HAP-1 (cell line): ENCODE data around the gene ZFPM1.
"Not testable (repeated sequence)": the region's sequence is repeated elsewhere in the genome, so short reads cannot be mapped to it uniquely, and the experiment has no call there.

Source experiments
- DNase-seq, 2 experiments: peaks; one replicate each; pipeline ENCODE4 v3.0.0-alpha.2; 2016 to 2020; ENCODE audit warnings: low spot score in 2 of 2
- H3K27me3 ChIP-seq: fragments of 250-450 bp; sonication (Bioruptor Pico); 2 replicates; pipeline ENCODE4 v1.5.1; 2020; ENCODE audit warnings: low read depth, mild to moderate bottlenecking, moderate library complexity
- H3K36me3 ChIP-seq: fragments of 250-450 bp; sonication (Bioruptor Pico); replicated peaks from 2 replicates; pipeline ENCODE4 v1.5.1; 2020; ENCODE audit warnings: mild to moderate bottlenecking
- H3K4me1 ChIP-seq: fragments of 250-450 bp; sonication (Bioruptor Pico); 2 replicates; pipeline ENCODE4 v1.5.1; 2020; ENCODE audit warnings: mild to moderate bottlenecking
- H3K4me3 ChIP-seq: fragments of 250-450 bp; sonication (Bioruptor Pico); 2 replicates; pipeline ENCODE4 v1.5.1; 2020; ENCODE audit warnings: mild to moderate bottlenecking, moderate library complexity
- H3K9me3 ChIP-seq: fragments of 250-450 bp; sonication (Bioruptor Pico); 2 replicates; pipeline ENCODE4 v1.5.1; 2020; ENCODE audit warnings: mild to moderate bottlenecking, moderate library complexity
- in situ Hi-C: fragments of 300-500 bp; cut with MboI; formaldehyde crosslinking; loops from 3 replicates; pipeline ENCODE4 v1.14.3; 2020; ENCODE audit warnings: low sequenced_read_pairs, inconsistent platforms, mixed read lengths

Gene ZFPM1

GRCh38 chr16:88516601-88517061 is 63.6 kb downstream of the ZFPM1 start:
- Histone ChIP-seq H3K4me1 (no peaks in the 10 kb centered on the region), H3K9me3 (no peaks in the 10 kb centered on the region), H3K36me3 (no peaks in the 10 kb centered on the region), H3K4me3 (no peak overlapping the region), H3K27me3 (no peaks in the 10 kb centered on the region)
- in situ Hi-C loops, result no loop called here
- no peak for DNase-seq

GRCh38 chr16:88517208-88517774 is 64.2 kb downstream of the ZFPM1 start:
- in situ Hi-C loops, H3K4me3 ChIP-seq, DNase-seq, H3K27me3 ChIP-seq, H3K4me1 ChIP-seq, H3K36me3 ChIP-seq, H3K9me3 ChIP-seq: not testable (repeated sequence)

GRCh38 chr16:88518411-88519111 is 65.5 kb downstream of the ZFPM1 start:
- H3K4me3 ChIP-seq, in situ Hi-C loops, DNase-seq, H3K36me3 ChIP-seq, H3K4me1 ChIP-seq, H3K27me3 ChIP-seq, H3K9me3 ChIP-seq: not testable (repeated sequence)

GRCh38 chr16:88519240-88519639 is 66.2 kb downstream of the ZFPM1 start:
- no peak overlapping the region for H3K4me3 ChIP-seq
- no peaks in the 10 kb centered on the region for H3K27me3 ChIP-seq
- no peaks in the 10 kb centered on the region for H3K9me3 ChIP-seq
- no peaks in the 10 kb centered on the region for H3K36me3 ChIP-seq
- in situ Hi-C loops, result no loop called here
- H3K4me1 ChIP-seq, result no peaks in the 10 kb centered on the region
- no peak for DNase-seq

GRCh38 chr16:88519938-88520653 is 67.0 kb downstream of the ZFPM1 start:
- DNase-seq, result no peak
- Histone ChIP-seq H3K9me3 (no peaks in the 10 kb centered on the region), H3K36me3 (no peaks in the 10 kb centered on the region), H3K4me3 (no peak overlapping the region), H3K4me1 (no peaks in the 10 kb centered on the region), H3K27me3 (no peaks in the 10 kb centered on the region)
- in situ Hi-C loops, result no loop called here

- in situ Hi-C loops, result no loop called here
- Histone ChIP-seq H3K9me3 (no peaks in the 10 kb centered on the region), H3K4me1 (no peaks in the 10 kb centered on the region), H3K27me3 (no peaks in the 10 kb centered on the region), H3K36me3 (no peaks in the 10 kb centered on the region), H3K4me3 (no peak overlapping the region)
- DNase-seq, result no peak
These were observed 68.6 kb downstream of the ZFPM1 start for GRCh38 chr16:88521674-88522073.

GRCh38 chr16:88522276-88522949 is 69.3 kb downstream of the ZFPM1 start:
- no peaks in the 10 kb centered on the region for H3K9me3 ChIP-seq
- no peaks in the 10 kb centered on the region for H3K27me3 ChIP-seq
- no peak for DNase-seq
- H3K36me3 ChIP-seq, result no peaks in the 10 kb centered on the region
- no peak overlapping the region for H3K4me3 ChIP-seq
- no peaks in the 10 kb centered on the region for H3K4me1 ChIP-seq
- in situ Hi-C loops, result no loop called here

GRCh38 chr16:88523309-88524161 is 70.5 kb downstream of the ZFPM1 start:
- no peak for DNase-seq
- H3K36me3 ChIP-seq, result no peaks in the 10 kb centered on the region
- no peaks in the 10 kb centered on the region for H3K4me1 ChIP-seq
- in situ Hi-C loops, result no loop called here
- no peaks in the 10 kb centered on the region for H3K9me3 ChIP-seq
- H3K4me3 ChIP-seq, result no peak overlapping the region
- no peaks in the 10 kb centered on the region for H3K27me3 ChIP-seq

- DNase-seq, result no peak
- Histone ChIP-seq H3K36me3 (no peaks in the 10 kb centered on the region), H3K9me3 (no peaks in the 10 kb centered on the region), H3K4me1 (no peaks in the 10 kb centered on the region), H3K27me3 (no peaks in the 10 kb centered on the region), H3K4me3 (no peak overlapping the region)
- in situ Hi-C loops, result no loop called here
These were observed 71.3 kb downstream of the ZFPM1 start for GRCh38 chr16:88524274-88524972.

- Histone ChIP-seq H3K27me3 (no peaks in the 10 kb centered on the region), H3K9me3 (no peaks in the 10 kb centered on the region), H3K4me1 (no peaks in the 10 kb centered on the region), H3K36me3 (no peaks in the 10 kb centered on the region), H3K4me3 (no peak overlapping the region)
- in situ Hi-C loops, result loop anchor here (5.0 kb wide), 1 partner anchor 83 kb away; no protein-coding TSS in a partner anchor
- DNase-seq, result no peak
These were observed 72.0 kb downstream of the ZFPM1 start for GRCh38 chr16:88524973-88525662.

GRCh38 chr16:88525663-88525990 is 72.5 kb downstream of the ZFPM1 start:
- in situ Hi-C loops, result loop anchor here (5.0 kb wide), 1 partner anchor 83 kb away; no protein-coding TSS in a partner anchor
- Histone ChIP-seq H3K27me3 (no peaks in the 10 kb centered on the region), H3K9me3 (no peaks in the 10 kb centered on the region), H3K36me3 (no peaks in the 10 kb centered on the region), H3K4me1 (no peaks in the 10 kb centered on the region), H3K4me3 (no peak overlapping the region)
- DNase-seq, result no peak
